Cardiac muscle cell (in vitro differentiated cells and primary cell): ENCODE data around the gene DEFB132. TPM values are rescaled to one million over a fixed set of nuclear protein-coding genes. Genes with fewer than 3 reads are reported as not detected.
A peak's percentile ranks its signal among the peaks of the same experiment; 100 is the strongest.

Experiments
- DNase-seq, 2 donors: peaks; one replicate each; pipeline versions ENCODE4 v3.0.0 to v3.0.0-alpha.2; 2010 to 2017; ENCODE audit warnings: low read depth in 1 of 2, low spot score in 1 of 2
- H3K27ac ChIP-seq: fragments of 200-600 bp; sonication (generic); 2 replicates; pipeline ENCODE4 v1.5.1; 2016
- H3K27me3 ChIP-seq: fragments of 200-600 bp; sonication (generic); 2 replicates; pipeline ENCODE4 v1.6.0; 2016; ENCODE audit warnings: control low read depth
- H3K36me3 ChIP-seq: fragments of 200-600 bp; sonication (generic); 2 replicates; pipeline ENCODE4 v1.5.1; 2016; ENCODE audit warnings: control low read depth
- H3K4me1 ChIP-seq: fragments of 200-600 bp; sonication (generic); 2 replicates; pipeline ENCODE4 v1.8.1; 2017; ENCODE audit warnings: low read depth, mild to moderate bottlenecking, mixed run types
- H3K4me3 ChIP-seq: fragments of 200-600 bp; sonication (generic); 2 replicates; pipeline ENCODE4 v1.5.1; 2016; ENCODE audit warnings: mild to moderate bottlenecking
- H3K9me3 ChIP-seq: fragments of 200-600 bp; sonication (generic); 2 replicates; pipeline ENCODE4 v1.5.1; 2017; ENCODE audit warnings: low read depth, mild to moderate bottlenecking, control low read depth
- CTCF ChIP-seq: IDR thresholded peaks from 2 replicates; pipeline ENCODE4 v1.5.1; 2012; ENCODE audit warnings: low read depth, mild to moderate bottlenecking, low read length
- polyA plus RNA-seq: library from polyadenylated mRNA; unstranded; fragments of >200 nt; fragmentation: Nextera tagmentation; extraction: Ambion mirVana; gene quantifications from 2 replicates; pipeline ENCODE4 v1.2.1, GENCODE V29; 2016
- total RNA-seq: library from RNA; depleted of rRNA; stranded (reverse); fragments of >200 nt; gene quantifications from 2 replicates; pipeline ENCODE4 v1.2.3, GENCODE V29; 2016

Gene DEFB132
- total and polyA plus RNA-seq, 2 experiments from 2014 or later: not detected

GRCh38 chr20:301886-302848 is 44.6 kb downstream of the DEFB132 start:
- Histone ChIP-seq H3K4me3 (no peak overlapping the region), H3K36me3 (no peaks in the 10 kb centered on the region), H3K27me3 (no peaks in the 10 kb centered on the region), H3K9me3 (no peaks in the 10 kb centered on the region), H3K4me1 (peaks cover 34% of the 10 kb centered on the region), H3K27ac (peak overlapping the region; percentile 85)
- DNase-seq: no peak
- TF ChIP-seq CTCF: no peak

GRCh38 chr20:305745-306144 is 48.2 kb downstream of the DEFB132 start:
- H3K4me3 ChIP-seq: no peak overlapping the region
- no peaks in the 10 kb centered on the region for H3K27me3 ChIP-seq
- no peaks in the 10 kb centered on the region for H3K9me3 ChIP-seq
- no peak overlapping the region for H3K27ac ChIP-seq
- H3K36me3 ChIP-seq: no peaks in the 10 kb centered on the region
- DNase-seq: no peak
- peaks cover 29% of the 10 kb centered on the region for H3K4me1 ChIP-seq
- TF ChIP-seq CTCF: no peak

DNA sequence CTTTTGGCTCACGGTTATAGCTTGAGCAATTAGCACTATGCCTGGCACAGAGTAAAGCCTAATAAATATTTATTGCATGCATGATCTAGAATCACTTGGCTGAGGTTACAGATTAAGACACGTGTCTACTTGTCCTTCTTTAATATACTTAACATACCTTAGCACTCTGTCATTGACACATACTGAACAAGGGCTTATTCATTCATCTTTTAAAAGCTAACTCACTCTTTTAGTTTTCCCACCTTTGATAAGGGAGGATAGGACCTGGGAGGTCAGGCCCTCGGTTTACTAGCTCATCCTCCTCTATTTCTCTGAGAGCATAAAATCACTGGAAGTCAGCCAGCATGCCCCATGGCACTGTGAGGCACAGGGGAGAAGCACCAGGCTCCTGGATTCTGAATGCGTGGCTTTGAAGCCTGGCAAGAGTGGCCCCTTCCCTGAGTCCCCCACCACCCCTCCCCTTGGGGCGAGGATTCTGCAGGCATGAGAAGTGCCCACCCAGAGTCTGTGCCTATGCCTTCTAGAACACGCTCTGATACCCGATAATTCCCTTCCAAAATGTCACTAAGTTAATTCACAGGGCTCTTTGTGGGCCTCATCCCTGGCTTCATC is 51.0 kb downstream of the DEFB132 start:
- H3K4me1 ChIP-seq: peaks cover 14% of the 10 kb centered on the region
- no peaks in the 10 kb centered on the region for H3K36me3 ChIP-seq
- no peak for TF ChIP-seq CTCF
- no peak for DNase-seq
- H3K9me3 ChIP-seq: no peaks in the 10 kb centered on the region
- H3K27me3 ChIP-seq: no peaks in the 10 kb centered on the region
- H3K4me3 ChIP-seq: no peak overlapping the region
- peak overlapping the region; percentile 97 for H3K27ac ChIP-seq

GRCh38 chr20:309306-309840 is 51.8 kb downstream of the DEFB132 start:
- no peak for TF ChIP-seq CTCF
- Histone ChIP-seq H3K27me3 (no peaks in the 10 kb centered on the region), H3K27ac (peak overlapping the region; percentile 97), H3K36me3 (no peaks in the 10 kb centered on the region), H3K9me3 (no peaks in the 10 kb centered on the region), H3K4me1 (peaks cover 14% of the 10 kb centered on the region), H3K4me3 (peak overlapping the region; percentile 35)
- DNase-seq: peak; percentile 27 to 53

- peak; percentile 100 for DNase-seq
- H3K27me3 ChIP-seq: no peaks in the 10 kb centered on the region
Observed at GRCh38 chr20:309841-310644, 52.5 kb downstream of the DEFB132 start.

More at GRCh38 chr20:309841-310644, 52.5 kb downstream of the DEFB132 start:
- Histone ChIP-seq H3K4me3 (peak overlapping the region; percentile 35), H3K36me3 (no peaks in the 10 kb centered on the region), H3K27ac (peak overlapping the region; percentile 97), H3K9me3 (no peaks in the 10 kb centered on the region), H3K4me1 (peaks cover 14% of the 10 kb centered on the region)
- TF ChIP-seq CTCF: no peak
